GM23248 (cell line): ENCODE data around the gene PPP1R3G.

Experiments
- EZH2 ChIP-seq: fragments of 200-600 bp; sonication (generic); IDR thresholded peaks from 2 replicates; pipeline ENCODE4 v1.6.1; 2018; ENCODE audit warnings: antibody characterized with exemption, mild to moderate bottlenecking; ENCODE audit not compliant: insufficient read depth, poor library complexity, severe bottlenecking
- EZH2phosphoT487 ChIP-seq: fragments of 200-600 bp; sonication (generic); IDR thresholded peaks from 2 replicates; pipeline ENCODE4 v1.6.1; 2018; ENCODE audit warnings: antibody characterized with exemption, moderate library complexity, mild to moderate bottlenecking, low read depth; ENCODE audit not compliant: insufficient read depth

GRCh38 chr6:5059036-5059896, 25.9 kb upstream of the PPP1R3G start:
- TF ChIP-seq EZH2 (no peak), EZH2phosphoT487 (no peak)
